GM19438 (cell line): ENCODE measurements around the gene TECR.
"Not testable (repeated sequence)": the region's sequence is repeated elsewhere in the genome, so short reads cannot be mapped to it uniquely, and the experiment has no call there.

Experiments
- ATAC-seq: cut with Tn5 transposase; IDR thresholded peaks from one replicate; pipeline ENCODE4 v1.9.1; 2021; ENCODE audit warnings: low read depth; ENCODE audit not compliant: unreplicated experiment

TECR gene

DNA sequence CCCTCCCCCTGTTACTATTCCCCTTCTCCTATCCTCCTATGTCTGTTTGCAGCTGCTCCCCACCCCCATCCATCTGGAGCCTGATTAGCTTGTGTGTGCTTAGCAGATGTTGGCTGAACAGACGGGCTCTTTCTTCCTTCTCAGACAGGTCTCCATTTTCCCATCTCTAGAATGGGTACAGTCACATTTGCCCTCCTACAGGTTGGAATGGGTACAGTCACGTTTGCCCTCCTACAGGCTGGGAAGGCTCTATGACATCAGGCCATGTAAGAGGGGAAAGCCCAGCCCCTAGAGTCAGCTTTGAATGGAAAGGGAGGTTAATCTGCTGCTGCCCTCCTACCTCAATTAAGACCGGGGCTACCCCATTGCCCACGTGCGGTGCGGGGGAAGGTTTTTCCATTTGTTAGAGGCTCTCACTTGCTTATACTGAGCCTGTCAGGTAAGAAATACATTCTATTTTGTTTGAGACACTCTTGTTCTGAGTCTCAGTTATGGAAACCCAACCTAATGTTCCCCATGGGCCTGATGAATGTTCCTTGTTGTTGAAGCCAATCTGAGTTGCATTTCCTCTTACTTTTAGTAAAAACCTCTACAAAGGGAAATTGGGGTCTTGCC is 51.3 kb downstream of the TECR start:
- no peak for ATAC-seq

DNA sequence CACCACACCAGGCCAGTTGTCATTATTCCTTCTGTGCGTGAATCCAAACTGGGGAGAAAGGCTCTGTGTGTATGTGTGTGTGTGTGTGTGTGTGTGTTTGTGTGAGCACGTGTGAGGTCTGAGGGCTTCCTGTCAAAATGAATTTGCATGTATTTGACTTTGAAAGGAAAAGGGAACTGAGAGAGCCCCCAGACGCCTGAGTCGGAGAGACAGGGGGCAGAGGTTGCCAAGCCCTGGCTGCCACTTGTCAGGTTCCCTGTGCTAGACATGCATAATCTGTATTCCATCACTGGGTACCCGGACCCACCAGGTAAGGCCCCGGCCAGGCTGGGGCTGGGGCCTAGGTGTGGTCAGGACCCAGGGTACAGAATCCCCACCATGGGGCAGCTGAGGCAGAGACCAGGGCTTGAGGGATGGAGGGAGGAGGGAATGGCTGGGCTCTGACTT is 53.5 kb downstream of the TECR start, which contains the start of gene CLEC17A:
TSS of gene CLEC17A (plus strand) at position 191 of the 447 bp plus-strand sequence. CDS start at position 268, 77 bp downstream.
- ATAC-seq = no peak

DNA sequence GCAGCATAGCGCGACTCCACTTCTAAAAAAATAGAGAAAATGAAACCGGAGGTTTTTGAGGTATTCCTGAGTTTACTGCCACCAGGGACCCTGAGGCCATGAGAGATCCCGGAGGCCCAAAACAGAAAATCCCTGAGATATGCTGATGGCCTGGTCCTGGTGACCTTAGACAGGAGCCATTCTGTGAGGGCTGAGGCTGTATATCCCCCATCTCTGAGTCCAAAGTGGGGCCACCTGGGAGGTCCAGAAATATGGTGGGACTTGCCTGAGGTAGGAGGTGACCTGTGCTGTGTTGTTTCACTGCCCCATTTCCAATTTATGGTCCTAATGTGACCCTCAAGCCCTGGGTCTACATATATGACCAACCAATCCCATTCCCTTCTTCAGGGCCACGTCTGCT is 55.0 kb downstream of the TECR start:
- ATAC-seq = not testable (repeated sequence)

DNA sequence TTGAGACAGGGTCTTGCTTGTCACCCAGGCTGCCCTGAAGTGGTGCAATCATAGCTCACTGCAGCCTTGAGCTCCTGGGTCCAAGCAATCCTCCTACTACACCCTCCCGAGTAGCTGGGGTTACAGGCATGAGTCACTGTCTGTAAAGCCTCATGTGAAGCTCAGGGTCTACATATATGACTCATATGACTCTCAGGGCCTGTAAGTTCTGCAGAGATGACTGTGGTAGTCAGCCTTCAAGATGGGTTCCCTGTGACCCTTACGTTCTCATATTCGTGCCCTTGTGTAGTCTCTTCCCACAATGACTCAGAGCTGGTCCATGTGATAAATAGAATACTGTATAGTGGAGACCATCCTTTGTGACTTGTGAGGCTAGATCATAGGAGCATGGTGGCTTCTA is 55.8 kb downstream of the TECR start:
- ATAC-seq = not testable (repeated sequence)

DNA sequence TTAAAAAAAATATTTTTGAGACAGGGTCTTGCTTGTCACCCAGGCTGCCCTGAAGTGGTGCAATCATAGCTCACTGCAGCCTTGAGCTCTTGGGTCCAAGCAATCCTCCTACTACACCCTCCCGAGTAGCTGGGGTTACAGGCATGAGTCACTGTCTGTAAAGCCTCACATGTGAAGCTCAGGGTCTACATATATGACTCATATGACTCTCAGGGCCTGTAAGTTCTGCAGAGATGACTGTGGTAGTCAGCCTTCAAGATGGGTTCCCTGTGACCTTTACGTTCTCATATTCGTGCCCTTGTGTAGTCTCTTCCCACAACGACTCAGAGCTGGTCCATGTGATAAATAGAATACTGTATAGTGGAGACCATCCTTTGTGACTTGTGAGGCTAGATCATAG is 60.0 kb downstream of the TECR start:
- not testable (repeated sequence) for ATAC-seq

DNA sequence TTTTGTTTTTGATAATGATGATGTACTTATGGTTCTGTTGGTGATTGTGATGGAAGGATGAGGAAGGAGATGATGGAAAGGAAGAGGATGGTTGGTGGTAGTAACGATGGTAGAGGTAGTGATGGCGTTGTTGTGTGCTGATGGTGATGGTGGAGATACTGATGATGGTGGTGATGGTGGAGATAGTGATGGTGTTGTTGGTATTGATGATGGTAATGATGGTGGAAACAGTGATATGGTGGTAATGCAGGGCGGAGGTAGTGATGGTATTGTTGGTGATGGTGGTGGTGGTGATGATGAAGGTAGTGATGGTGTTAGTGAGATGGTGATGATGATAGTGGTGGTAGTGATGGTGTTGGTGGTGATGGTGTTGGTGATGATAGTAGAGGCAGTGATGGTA is 66.2 kb downstream of the TECR start:
- no peak for ATAC-seq

DNA sequence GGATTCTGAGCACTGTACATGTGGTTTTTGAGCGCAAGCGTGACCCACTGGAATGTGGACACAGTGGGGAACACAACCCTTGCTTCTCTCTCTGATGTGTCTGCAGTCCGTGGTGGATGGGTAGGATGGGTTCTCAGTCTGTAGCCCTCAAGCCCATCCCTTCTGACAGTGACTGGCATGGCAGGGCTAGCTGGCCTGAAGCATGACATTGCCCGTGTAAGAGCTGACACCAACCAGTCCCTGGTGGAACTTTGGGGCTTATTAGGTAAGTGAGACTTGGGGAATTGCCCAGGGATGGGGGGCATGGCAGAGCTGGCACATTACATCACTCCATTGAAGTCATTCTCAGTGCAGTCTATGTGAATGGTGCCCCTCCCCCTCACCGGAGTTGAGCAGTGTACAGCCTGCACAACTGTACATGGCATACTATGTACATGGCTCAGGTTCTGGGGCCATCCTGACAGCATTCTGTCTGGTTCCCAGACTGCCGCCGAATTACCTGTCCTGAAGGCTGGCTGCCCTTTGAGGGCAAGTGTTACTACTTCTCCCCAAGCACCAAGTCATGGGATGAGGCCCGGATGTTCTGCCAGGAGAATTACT is 70.3 kb downstream of the TECR start:
- no peak for ATAC-seq

DNA sequence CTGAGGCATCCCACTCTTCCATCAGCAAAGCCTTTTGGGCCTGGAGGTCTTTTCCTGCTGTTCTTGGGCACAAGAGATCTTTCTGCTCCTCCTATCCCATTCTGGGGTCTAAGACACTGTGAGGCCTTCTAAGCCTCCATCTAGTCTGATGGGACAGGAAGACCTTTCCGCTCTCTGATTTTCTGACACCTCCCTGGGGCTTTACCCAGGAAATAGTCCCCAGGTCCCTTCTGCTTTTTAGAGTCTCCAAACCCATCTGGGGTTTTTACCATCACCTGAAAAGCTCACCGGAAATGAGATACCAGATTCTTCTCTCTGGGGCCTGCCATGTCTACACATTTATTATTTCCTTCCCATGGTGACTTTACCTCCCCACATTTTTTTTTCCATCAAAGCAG is 74.6 kb downstream of the TECR start:
- ATAC-seq = peak; percentile 76

DNA sequence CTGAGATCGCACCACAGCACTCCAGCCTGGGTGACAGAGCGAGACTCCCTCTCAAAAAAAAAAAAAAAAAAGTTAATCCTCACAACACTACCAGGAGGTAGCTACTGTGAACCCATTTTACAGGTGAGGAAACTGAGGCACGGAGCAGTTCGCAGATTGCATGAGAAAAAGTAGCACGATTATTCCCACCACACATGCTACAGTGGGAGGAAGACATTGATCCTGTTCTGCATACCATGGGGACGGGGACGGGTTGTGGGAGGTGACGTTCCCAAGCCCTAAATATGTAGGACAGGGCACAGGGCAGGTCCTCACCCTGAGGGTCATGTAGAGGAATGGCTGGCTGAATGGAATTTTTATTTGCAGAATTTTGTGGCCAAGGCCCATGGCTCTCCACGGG is 77.2 kb downstream of the TECR start:
- ATAC-seq = no peak

DNA sequence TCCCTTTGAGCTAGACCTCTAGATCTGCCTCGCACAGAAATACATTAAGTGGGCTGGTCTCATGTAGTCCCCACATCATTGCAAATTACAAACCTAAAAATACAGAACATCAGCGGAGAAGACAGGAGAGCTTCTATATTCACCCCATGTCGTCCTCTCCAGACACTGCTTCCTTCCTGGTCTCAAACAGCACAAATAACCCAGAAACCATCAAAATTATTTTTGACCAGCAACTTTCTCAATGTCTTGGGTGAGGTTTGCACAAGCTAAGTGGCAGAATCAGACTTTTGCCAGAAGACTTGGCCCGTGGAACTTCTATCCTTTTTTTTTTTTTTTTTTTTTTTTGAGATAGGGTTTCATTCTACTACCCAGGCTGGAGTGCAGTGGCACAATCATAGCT is 81.7 kb downstream of the TECR start:
- no peak for ATAC-seq

DNA sequence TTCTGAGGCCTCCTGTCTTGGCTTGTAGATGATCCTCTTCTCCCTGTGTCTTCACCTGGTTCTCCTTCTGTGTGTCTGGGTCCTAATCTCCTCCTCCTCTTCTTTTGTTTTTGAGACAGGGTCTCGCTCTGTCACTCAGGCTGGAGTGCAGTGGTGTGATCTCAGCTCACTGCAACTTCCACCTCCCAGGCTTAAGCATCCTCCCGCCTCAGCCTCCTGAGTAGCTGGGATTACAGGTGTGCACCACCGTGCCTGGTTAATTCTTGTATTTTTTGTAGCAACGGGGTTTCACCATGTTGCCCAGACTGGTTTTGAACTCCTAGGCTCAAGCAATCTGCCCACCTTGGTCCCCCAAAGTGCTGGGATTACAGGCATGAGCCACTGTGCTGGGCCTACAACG is 82.8 kb downstream of the TECR start:
- not testable (repeated sequence) for ATAC-seq

DNA sequence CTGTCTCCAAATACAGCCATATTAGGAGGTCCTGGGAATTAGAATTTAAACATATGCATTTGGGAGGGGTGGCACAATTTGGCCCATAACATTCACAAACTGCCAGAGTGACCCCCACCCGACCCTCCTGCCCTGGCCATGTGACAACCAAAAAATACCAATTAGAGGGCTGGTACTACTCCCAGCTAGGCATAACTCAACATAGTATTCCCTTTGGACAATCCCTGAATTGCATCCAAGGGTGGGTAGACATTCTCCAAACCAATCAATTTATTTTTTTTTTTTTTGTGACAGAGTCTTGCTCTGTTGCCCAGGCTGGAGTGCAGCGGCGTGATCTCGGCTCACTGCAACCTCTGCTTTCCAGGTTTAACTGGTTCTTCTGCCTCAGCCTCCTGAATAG is 83.3 kb downstream of the TECR start:
- ATAC-seq = no peak

DNA sequence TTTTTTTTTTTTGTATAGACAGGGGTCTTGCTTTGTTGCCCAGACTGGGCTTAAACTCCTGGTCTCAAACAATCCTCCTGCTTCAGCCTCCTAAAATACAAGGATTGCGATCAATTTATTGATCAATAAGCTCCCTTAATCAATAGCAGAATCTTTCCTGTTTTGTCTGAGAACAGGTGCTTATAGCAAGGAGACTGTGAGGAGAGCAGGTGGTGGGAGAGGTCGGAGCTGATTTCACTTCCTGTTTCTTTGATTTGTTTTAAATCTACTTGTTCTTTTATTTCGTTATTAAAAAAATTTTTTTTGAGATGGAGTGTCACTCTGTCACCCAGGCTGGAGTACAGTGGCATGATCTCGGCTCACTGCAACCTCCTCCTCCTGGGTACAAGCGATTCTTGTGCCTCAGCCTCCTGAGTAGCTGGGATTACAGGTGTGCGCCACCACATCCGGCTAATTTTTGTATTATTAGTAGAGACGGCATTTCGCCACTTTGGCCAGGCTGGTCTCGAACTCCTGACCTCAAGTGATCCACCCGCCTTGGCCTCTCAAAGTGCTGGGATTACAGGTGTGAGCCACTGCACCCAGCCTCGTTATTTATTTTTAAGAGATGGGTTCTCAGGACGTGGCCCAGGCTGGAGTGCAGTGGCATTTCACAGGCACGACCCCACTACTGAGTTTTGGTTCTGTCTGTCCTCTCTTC is 84.2 kb downstream of the TECR start:
- not testable (repeated sequence) for ATAC-seq

DNA sequence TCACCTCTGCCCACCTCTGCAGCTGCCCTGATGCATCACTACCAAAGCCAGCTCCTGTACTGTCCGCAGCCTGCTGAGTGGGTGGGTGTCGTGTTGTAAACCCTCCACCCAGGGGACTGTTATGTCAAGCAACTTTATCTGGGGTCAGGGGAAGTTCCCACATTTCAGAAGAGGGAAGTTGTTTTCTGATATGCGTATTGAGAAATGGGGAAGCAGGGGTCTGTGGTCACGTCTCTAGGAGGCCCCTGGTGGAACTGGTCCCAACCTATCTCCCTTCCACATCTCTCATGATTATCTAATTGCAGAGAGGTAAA is 84.7 kb downstream of the TECR start:
- no peak for ATAC-seq
